IPS DF 6.9 (cell line): ENCODE data around the gene FASTK.
"Not testable (repeated sequence)": the region's sequence is repeated elsewhere in the genome, so short reads cannot be mapped to it uniquely, and the experiment has no call there.

Experiments used
- DNase-seq: peaks from one replicate; pipeline ENCODE4 v3.0.0-alpha.2; 2013; ENCODE audit warnings: low read depth, low spot score
- H3K27ac ChIP-seq: one replicate; pipeline ENCODE4 v1.5.1; 2013; ENCODE audit warnings: low read length, control low read depth
- H3K27me3 ChIP-seq: 2 replicates; pipeline ENCODE4 v1.6.1; 2013; ENCODE audit warnings: mild to moderate bottlenecking, low read length; ENCODE audit not compliant: control insufficient read depth, insufficient read depth
- H3K36me3 ChIP-seq: 2 replicates; pipeline ENCODE4 v1.6.1; 2013; ENCODE audit warnings: low read length; ENCODE audit not compliant: control insufficient read depth, insufficient read depth
- H3K4me1 ChIP-seq: 2 replicates; pipeline ENCODE4 v1.6.1; 2013; ENCODE audit warnings: low read length; ENCODE audit not compliant: control insufficient read depth, insufficient read depth
- H3K4me3 ChIP-seq: 2 replicates; pipeline ENCODE4 v1.5.1; 2013; ENCODE audit warnings: mild to moderate bottlenecking, low read length
- H3K9me3 ChIP-seq: 2 replicates; pipeline ENCODE4 v1.6.1; 2013; ENCODE audit warnings: low read length, inconsistent platforms; ENCODE audit not compliant: control insufficient read depth, insufficient read depth
- WGBS: extraction: QIAGEN DNeasy Blood & Tissue Kit; methylation state at CpG from one replicate; pipeline ENCODE4 v1.1.7; 2013; ENCODE audit warnings: mixed read lengths, missing lambda C conversion rate; ENCODE audit not compliant: insufficient read length, insufficient coverage; 5-methylcytosine and 5-hydroxymethylcytosine counted together

Gene FASTK

DNA sequence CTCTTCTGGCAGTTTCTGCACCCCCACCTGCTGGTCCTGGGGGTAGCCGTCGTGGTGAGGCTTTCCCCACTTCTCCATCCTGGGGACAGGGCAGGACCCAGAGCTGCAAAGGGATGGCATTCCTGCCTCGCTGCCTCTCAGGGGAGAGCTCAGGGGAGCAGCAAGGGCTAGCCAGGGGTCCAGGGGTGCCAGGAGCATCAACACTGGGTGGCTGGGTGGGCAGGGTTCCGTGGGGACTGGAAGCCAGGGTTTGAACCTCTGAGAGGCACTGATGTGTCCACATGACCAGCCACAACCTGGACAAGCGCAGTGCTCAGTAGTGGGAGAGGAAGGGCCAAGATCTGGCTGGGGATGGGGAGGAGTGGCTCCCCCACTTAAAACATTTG is 46.8 kb downstream of the FASTK start:
- Histone ChIP-seq H3K4me1 (no peaks in the 10 kb centered on the region), H3K36me3 (peaks cover 3% of the 10 kb centered on the region), H3K4me3 (no peak overlapping the region), H3K9me3 (no peaks in the 10 kb centered on the region), H3K27ac (no peak overlapping the region), H3K27me3 (no peaks in the 10 kb centered on the region)
- no peak for DNase-seq
- no CpG with 5 or more reads among the region's 5 CpGs for WGBS

DNA sequence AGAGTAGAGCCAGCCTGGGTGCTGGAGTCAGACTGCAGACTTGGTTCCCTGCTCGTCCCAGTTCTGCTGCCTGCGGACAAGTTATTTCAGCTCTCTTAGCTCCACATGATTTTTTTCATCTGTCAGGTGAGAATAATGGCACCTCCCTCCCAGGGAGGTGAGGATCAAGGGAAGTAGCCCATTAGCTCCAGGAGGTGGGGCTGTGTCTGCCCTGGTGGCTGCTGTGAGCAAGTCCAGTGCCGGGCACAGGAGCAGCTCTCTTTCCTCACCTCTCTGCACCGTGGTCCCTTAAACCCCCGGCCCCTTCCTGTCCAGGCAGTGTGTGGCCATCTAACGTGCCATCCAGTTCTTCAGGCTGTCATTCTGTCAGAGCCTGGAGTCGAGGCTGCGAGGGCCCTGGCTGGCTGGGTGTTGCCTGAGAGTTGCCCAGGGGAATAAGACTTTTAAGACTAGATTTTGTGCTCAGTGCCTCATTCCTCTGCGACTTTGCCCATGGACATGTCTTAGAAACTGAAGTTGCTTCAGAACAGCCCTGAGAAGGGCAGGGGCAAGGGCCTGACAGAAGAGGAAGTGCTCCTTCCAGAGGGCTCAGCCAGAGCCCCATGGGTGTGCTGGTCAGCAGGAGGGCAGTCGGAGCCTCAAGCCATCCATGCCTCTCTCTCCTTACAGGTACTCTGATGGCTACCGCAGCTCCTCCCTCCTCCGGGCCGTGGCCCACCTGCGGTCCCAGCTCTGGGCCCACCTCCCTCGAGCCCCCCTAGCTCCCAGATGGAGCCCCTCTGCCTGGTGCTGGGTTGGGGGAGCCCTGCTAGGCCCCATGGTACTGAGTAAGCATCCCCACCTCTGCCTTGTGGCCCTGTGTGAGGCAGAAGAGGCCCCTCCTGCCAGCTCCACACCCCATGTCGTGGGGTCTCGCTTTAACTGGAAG is 47.4 kb downstream of the FASTK start:
- DNase-seq: no peak
- no peaks in the 10 kb centered on the region for H3K9me3 ChIP-seq
- H3K36me3 ChIP-seq: peaks cover 3% of the 10 kb centered on the region
- no peaks in the 10 kb centered on the region for H3K4me1 ChIP-seq
- H3K27me3 ChIP-seq: no peaks in the 10 kb centered on the region
- H3K4me3 ChIP-seq: no peak overlapping the region
- WGBS: no CpG with 5 or more reads among the region's 17 CpGs
- H3K27ac ChIP-seq: no peak overlapping the region

DNA sequence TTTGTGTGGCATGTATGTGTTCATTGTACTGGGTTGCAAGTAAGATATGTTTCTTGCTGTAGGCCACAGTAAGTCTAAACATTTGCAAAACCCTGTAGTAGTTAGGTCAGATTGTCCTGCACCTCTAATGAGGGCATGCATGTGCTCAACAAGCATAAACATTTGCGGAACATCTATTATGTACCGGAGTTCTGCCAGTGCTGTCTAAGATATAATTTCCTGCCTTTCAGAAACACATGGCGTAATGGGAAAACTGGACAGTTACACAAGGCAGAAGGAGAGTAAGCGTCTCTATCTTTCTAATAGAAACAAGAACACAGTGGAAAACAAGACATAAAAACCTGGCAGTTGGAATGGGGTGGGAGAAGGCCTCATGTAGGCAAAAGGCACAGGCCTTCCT is 49.6 kb downstream of the FASTK start:
- Histone ChIP-seq H3K36me3 (no peaks in the 10 kb centered on the region; the same call in 1 of the 2 replicates), H3K4me3 (no peak overlapping the region), H3K27ac (no peak overlapping the region), H3K27me3 (no peaks in the 10 kb centered on the region), H3K4me1 (peaks cover 3% of the 10 kb centered on the region; the same call in 1 of the 2 replicates), H3K9me3 (no peaks in the 10 kb centered on the region)
- no CpG with 5 or more reads among the region's 4 CpGs for WGBS
- no peak for DNase-seq

DNA sequence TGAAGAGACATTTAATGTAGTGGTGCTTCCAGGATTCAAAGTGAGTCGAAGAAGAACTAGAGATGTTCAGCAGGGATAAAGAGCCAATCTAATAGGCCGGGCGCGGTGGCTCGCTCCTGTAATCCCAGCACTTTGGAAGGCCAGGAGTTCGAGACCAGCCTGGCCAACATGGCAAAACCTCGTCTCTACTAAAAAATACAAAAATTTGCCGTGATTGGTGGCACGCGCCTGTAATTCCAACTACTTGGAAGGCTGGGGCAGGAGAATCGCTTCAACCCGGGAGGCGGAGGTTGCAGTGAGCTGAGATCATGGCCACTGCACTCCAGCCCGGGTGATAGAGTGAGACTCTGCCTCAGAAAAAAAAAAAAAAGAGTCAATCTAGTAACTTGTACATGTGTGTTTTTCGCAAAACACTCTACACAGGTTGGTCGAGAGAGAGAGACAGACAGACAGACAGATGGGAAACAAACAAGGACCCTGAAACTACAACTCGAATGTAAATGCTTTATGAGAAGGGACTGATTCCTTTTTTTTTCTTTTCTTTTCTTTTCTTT is 51.6 kb downstream of the FASTK start:
- peaks cover 3% of the 10 kb centered on the region; the same call in 1 of the 2 replicates for H3K4me1 ChIP-seq
- no peaks in the 10 kb centered on the region for H3K9me3 ChIP-seq
- H3K36me3 ChIP-seq: no peaks in the 10 kb centered on the region
- no peaks in the 10 kb centered on the region for H3K27me3 ChIP-seq
- no peak for DNase-seq
- WGBS: no CpG with 5 or more reads among the region's 17 CpGs
- H3K4me3 ChIP-seq: peak overlapping the region; percentile 70; the same call in 1 of the 2 replicates
- no peak overlapping the region for H3K27ac ChIP-seq

DNA sequence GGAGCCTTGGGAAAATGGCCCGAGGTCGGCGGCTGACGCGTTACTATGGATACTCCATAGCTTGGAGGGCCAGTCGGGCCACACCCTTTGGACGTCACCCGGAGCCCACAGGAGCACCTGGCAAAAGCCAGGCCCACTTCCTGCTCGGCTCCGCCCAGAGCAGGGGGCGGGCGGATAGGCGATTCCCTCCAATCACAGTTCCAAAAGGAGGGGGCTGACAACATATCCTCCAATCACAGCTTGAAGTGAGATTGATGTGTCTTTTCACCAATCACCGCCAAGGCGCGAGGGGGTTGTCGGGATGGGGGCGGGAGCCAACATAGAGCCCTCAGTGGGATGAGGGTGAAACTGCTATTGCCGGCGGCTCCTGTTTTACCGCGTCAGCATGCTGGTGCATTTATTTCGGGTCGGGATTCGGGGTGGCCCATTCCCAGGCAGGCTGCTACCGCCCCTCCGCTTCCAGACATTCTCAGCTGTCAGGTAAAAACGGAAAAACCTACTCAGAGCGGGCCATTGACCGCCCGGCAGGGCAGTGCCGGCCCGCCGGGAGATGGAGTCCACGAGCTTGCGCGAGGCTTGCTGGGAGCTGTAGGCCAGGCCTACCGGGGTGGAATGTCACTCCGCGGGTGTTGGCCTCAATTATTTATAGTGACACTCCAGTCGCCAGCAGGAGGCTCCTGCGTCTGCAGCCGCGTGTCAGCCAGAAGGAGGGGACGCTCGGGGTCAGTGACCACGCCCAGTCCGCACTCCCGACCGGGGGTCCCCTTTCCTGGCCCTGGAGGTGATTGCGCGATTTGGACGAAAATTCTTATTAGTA is 52.3 kb downstream of the FASTK start, which contains the start of gene ABCB8:
Gene ABCB8, plus strand, starts transcription at position 320 of the 817 bp plus-strand sequence. Its CDS starts 66 bp downstream, at position 386.
- no CpG with 5 or more reads among the region's 53 CpGs for whole genome bisulfite sequencing
- H3K27ac ChIP-seq: no peak within 1 kb of the TSS
- H3K4me1 ChIP-seq: peaks cover 3% of the 10 kb centered on the region; the same call in 1 of the 2 replicates

DNA sequence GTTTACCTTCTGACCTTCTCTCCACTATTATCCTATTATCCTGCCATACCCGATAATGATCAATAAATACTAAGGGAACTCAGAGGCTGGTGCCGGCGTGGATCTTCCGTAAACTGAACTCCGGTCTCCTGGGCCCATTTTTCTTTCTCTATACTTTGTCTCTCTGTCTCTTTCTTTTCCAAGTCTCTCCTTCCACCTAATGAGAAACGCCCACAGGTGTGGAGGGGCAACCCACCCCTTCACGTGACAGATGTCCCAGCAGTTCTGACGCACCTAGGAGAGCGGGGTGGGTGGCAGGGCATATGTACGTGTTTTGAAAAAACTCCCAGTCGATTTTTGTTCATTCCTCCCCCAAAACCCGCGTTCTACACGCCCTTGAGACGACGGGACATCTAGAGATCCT is 52.9 kb downstream of the FASTK start:
- H3K36me3 ChIP-seq, H3K9me3 ChIP-seq, H3K27me3 ChIP-seq, DNase-seq, H3K27ac ChIP-seq, H3K4me1 ChIP-seq: not testable (repeated sequence)
- peak overlapping the region; percentile 11; the same call in 1 of the 2 replicates for H3K4me3 ChIP-seq
- WGBS: no CpG with 5 or more reads among the region's 16 CpGs

More for the DNA sequence above, 52.3 kb downstream of the FASTK start, which contains the start of gene ABCB8:
- H3K9me3 ChIP-seq: no peaks in the 10 kb centered on the region
- no peaks in the 10 kb centered on the region for H3K36me3 ChIP-seq
- no peaks in the 10 kb centered on the region for H3K27me3 ChIP-seq
- peak within 1 kb of the TSS; percentile 70; the same call in 1 of the 2 replicates for H3K4me3 ChIP-seq
- peak; percentile 94 for DNase-seq

DNA sequence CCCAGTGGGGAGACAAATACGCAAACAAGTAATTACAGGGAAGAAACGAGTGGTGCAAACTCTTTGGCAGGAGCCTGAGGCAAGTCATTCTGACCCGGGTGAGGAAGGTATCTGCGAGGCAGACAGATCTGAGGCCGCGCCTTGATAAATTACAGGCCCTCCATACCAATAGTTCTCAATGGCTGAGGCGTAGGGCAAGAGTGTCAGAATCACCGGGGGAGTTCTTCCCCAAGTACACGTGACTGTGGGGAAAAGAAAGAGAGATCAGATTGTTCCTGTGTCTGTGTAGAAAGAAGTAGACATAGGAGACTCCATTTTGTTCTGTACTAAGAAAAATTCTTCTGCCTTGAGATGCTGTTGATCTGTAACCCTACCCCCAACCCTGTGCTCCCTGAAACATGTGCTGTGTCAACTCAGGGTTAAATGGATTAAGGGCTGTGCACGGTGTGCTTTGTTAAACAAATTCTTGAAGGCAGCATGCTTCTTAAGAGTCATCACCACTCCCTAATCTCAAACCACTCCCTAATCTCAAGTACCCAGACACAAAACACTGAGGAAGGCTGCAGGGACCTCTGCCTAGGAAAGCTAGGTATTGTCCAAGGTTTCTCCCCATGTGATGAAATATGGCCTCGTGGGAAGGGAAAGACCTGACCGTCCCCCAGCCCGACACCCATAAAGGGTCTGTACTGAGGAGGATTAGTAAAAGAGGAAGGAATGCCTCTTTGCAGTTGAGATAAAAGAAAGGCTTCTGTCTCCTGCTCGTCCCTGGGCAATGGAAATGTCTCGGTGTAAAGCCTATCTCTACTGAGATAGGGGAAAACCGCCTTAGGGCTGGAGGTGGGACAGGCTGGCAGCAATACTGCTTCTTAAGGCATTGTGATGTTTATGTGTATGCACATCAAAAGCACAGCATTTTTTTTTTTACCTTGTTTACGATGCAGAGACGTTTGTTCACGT is 53.6 kb downstream of the FASTK start:
- H3K27ac ChIP-seq: not testable (repeated sequence)

More for the DNA sequence above, 53.6 kb downstream of the FASTK start:
- H3K27me3 ChIP-seq, H3K9me3 ChIP-seq, DNase-seq, H3K4me3 ChIP-seq, H3K36me3 ChIP-seq, H3K4me1 ChIP-seq: not testable (repeated sequence)
- no CpG with 5 or more reads among the region's 19 CpGs for WGBS
